HG03095 (cell line): ENCODE results near the gene TMC8.

Experiments
- ATAC-seq: cut with Tn5 transposase; IDR thresholded peaks from one replicate; pipeline ENCODE4 v1.9.1; 2021; ENCODE audit warnings: moderate library complexity; ENCODE audit not compliant: unreplicated experiment

The TMC8 gene

DNA sequence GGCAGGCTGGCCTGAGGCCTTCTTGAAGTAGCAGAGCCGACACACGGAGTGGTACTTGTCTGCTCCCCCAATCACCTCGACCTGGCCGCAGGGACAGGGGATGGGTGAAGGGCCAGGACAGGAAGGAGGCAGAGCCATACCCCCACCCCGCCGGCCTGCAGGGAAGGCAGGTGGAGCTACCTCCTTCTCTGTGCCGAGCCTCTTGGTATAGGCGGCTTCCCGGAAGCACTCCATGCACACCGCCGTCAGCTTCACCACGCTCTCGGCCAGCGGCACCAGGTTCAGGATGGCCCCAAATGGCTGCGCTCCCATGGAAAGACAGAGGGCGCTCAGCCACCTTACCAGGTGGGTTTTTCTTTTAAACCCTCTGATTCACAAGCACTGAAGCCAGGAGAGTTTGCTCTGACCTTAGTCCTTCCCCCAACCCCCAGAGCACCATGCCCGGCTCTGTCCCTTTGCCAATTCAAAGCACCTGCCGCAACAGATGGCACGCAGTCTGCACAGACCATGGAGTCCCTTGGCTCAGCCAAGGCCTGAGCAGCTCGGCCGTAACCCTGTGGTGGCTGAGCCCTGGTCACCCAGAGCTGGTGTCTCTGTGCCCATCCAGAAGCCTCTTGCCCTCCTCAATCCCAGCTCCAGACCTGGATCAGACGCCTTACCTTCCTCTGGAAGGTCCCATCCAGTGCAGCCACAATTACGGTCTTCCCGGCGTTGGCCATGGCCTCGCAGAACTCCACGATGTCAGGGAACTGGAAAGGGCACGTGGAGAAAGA is 44.5 kb downstream of the TMC8 start:
- no peak for ATAC-seq

DNA sequence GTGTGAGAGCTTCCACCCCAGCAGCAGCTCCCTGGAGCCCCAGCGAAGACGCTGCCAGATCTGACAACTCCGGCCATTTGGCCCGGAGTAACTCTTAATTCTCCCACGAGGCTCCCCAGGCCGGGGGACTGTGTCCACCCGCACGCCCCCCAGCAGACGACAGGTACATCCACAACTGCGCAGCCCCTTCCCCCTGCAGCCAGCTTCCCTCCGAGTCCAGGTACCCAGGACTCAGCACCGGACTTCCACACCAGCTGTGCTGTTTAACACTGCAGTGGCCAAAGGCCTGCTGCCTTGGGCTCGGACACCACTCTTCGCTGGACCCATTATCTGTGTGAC is 45.0 kb downstream of the TMC8 start:
- ATAC-seq: no peak

DNA sequence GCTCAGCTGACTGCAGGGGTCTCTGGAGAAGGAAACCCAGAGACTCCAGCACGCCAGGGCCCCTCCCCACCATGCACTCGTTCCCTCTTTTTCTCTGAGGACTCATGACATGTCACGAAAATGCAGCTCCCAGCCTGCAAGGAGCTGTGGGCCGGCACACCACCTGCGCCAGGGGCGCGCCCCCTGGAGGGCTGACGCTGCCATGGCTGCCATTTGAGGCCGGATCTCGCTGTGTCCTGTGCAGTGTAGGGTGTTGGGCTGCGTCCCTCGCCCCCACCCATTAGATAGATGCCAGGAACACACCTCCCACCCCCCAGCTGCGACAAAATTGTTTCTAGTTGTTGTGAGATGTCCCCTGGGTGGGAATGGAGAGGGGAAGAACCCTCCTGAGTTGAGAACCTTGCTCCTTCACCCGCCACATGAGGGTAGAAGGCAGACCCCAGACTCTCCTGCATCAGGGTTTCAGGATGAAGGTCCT is 46.0 kb downstream of the TMC8 start:
- no peak for ATAC-seq

- ATAC-seq: no peak
Measured at GRCh38 chr17:78179372-78179771, 48.8 kb downstream of the TMC8 start.

GRCh38 chr17:78180083-78180482 is 49.5 kb downstream of the TMC8 start:
- ATAC-seq: no peak

GRCh38 chr17:78180508-78180907 is 49.9 kb downstream of the TMC8 start:
- ATAC-seq: no peak

- ATAC-seq: no peak
Measured at GRCh38 chr17:78182504-78182903, 51.9 kb downstream of the TMC8 start.

DNA sequence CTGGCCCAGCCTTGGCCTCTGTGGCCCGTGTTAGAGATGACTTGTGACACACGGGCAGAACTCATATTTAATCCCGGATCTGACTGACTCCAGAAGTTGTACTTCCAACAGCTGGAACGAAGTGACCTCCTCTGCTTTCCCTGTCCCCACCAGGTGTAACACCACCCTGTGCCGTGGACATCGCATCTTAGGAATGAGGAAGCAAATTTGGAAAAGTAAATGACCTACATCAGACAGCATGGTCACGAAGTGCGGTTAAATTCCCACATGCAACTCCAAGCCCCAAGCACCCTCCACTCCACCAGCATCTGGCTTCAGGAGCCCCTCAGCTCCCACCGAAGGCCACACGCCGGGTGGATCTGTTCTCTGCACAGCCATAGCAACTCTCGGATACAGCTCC is 53.3 kb downstream of the TMC8 start:
- ATAC-seq: no peak

DNA sequence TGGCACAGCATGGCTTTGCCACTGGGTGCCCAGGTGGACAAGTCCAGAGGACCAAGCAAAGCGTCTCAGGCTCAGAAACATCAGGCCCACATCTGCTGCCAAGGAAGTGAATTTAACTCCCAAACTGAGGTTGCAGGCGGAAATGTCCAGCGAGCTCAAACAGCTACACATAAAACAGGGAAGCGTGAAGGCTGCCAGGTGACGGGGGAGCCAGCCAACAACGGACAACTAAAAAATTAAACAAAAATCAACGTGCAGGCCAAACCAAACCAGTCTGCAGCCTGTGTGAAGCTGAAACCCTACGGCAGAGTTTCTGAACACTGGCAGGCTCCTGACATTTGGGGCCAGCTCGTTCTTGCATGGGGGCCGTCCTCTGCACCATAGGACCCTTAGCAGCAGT is 53.8 kb downstream of the TMC8 start:
- no peak for ATAC-seq

GRCh38 chr17:78184868-78185267 is 54.3 kb downstream of the TMC8 start:
- no peak for ATAC-seq

GRCh38 chr17:78185981-78186691 is 55.6 kb downstream of the TMC8 start:
- ATAC-seq: no peak

DNA sequence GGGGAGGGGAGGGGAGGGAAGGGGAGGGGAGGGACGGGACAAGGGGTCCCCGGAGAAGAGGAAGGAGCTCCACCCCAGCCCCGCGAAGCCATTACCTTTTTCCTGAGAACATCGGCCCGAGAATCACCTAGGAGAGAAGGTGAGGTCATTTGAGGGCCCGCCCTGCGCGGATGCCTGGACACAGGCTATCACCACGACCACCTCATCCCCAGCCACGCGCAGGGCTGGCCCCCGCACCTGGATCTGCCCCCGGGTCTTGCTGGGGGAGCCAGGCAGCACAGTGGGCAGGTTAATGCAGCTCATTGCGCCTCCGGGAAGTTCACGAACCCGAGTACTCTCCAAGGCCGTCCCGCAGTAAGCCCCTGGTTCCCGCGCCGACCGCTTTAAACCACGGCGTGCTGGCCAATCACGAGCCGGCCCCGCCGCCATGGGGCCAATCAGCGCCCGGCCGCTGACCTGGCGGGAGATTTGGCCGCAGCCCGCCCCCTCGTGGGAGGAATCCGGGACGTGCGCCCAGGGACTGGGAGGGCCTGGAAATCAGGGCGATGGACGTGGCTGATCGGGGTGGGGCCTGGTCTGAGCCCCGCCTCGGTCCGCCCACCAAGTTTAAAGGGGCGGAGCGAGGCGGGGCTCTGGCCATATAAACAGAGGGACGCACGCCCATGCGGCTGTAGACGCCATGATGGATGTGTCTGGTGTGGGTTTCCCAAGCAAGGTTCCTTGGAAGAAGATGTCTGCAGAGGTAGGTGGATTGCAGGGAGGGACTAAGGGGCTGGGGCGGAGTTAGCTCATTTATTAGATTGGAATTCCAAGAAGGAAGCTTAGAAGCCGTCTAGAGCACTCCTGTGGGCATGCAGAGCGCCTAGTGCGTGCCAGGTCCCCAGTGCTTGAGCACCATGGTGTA is 56.4 kb downstream of the TMC8 start, which contains the start of the genes AFMID and TK1:
TSS of gene AFMID (plus strand) at position 671 of the 904 bp plus-strand sequence. CDS start at position 680, 9 bp downstream.
TSS of gene TK1 (minus strand) at position 361 of the 904 bp plus-strand sequence. CDS start at position 303, 58 bp downstream.
- peak; percentile 85 for ATAC-seq
